H9 (cell line): ENCODE data around the gene PRSS56. TPM values are rescaled to one million over a fixed set of nuclear protein-coding genes. Genes with fewer than 3 reads are reported as not detected.

Source experiments
- DNase-seq: peaks from one replicate; pipeline ENCODE4 v3.0.0-alpha.2; 2017
- H2AFZ ChIP-seq: one replicate; pipeline ENCODE4 v1.6.1; 2013; ENCODE audit warnings: mild to moderate bottlenecking, low read length, control low read depth, moderate library complexity
- H2AK5ac ChIP-seq: 2 replicates; pipeline ENCODE4 v1.6.1; 2013; ENCODE audit warnings: low read length, control low read depth, mixed read lengths; ENCODE audit not compliant: insufficient read length
- H2BK120ac ChIP-seq: one replicate; pipeline ENCODE4 v1.6.1; 2013; ENCODE audit warnings: low read depth, mild to moderate bottlenecking, low read length, control low read depth, inconsistent platforms; ENCODE audit not compliant: poor library complexity, severe bottlenecking
- H2BK12ac ChIP-seq: 2 replicates; pipeline ENCODE4 v1.6.1; 2013; ENCODE audit warnings: low read length, control low read depth, mixed read lengths, low read depth; ENCODE audit not compliant: insufficient read length
- H2BK15ac ChIP-seq: 2 replicates; pipeline ENCODE4 v1.6.1; 2013; ENCODE audit warnings: low read depth, low read length, control low read depth
- H2BK20ac ChIP-seq: one replicate; pipeline ENCODE4 v1.6.1; 2013; ENCODE audit warnings: low read depth, mild to moderate bottlenecking, low read length, control low read depth, inconsistent platforms; ENCODE audit not compliant: poor library complexity, severe bottlenecking
- H2BK5ac ChIP-seq: 2 replicates; pipeline ENCODE4 v1.6.1; 2013; ENCODE audit warnings: low read length, control low read depth, mixed read lengths; ENCODE audit not compliant: insufficient read length
- H3K14ac ChIP-seq: 2 replicates; pipeline ENCODE4 v1.6.1; 2013; ENCODE audit warnings: low read length, control low read depth; ENCODE audit not compliant: insufficient read depth
- H3K18ac ChIP-seq: 2 replicates; pipeline ENCODE4 v1.6.1; 2013; ENCODE audit warnings: low read depth, mild to moderate bottlenecking, mixed read lengths, low read length, control low read depth; ENCODE audit not compliant: insufficient read length
- H3K23ac ChIP-seq: 2 replicates; pipeline ENCODE4 v1.6.1; 2013; ENCODE audit warnings: low read length, control low read depth, mixed read lengths, low read depth; ENCODE audit not compliant: insufficient read length
- H3K23me2 ChIP-seq: 2 replicates; pipeline ENCODE4 v1.6.1; 2013; ENCODE audit warnings: low read depth, mild to moderate bottlenecking, mixed read lengths, low read length, control low read depth; ENCODE audit not compliant: insufficient read length, poor library complexity, severe bottlenecking
- H3K27ac ChIP-seq: 2 replicates; pipeline ENCODE4 v1.5.1; 2013; ENCODE audit warnings: low read length, control low read depth, mixed read lengths, low read depth; ENCODE audit not compliant: insufficient read length
- H3K27me3 ChIP-seq: 2 replicates; pipeline ENCODE4 v1.6.1; 2013; ENCODE audit warnings: low read length, control low read depth, inconsistent platforms; ENCODE audit not compliant: insufficient read depth
- H3K4ac ChIP-seq: 2 replicates; pipeline ENCODE4 v1.6.1; 2013; ENCODE audit warnings: low read depth, mild to moderate bottlenecking, control low read depth, inconsistent platforms, low read length, moderate library complexity
- H3K4me1 ChIP-seq: 2 replicates; pipeline ENCODE4 v1.6.1; 2013; ENCODE audit warnings: low read length, control low read depth, inconsistent platforms; ENCODE audit not compliant: insufficient read depth
- H3K4me2 ChIP-seq: 2 replicates; pipeline ENCODE4 v1.6.1; 2013; ENCODE audit warnings: low read length, control low read depth, mixed read lengths; ENCODE audit not compliant: insufficient read length, insufficient read depth
- H3K56ac ChIP-seq: 2 replicates; pipeline ENCODE4 v1.6.1; 2013; ENCODE audit warnings: low read depth, mild to moderate bottlenecking, mixed read lengths, low read length, control low read depth; ENCODE audit not compliant: insufficient read length
- H3K79me1 ChIP-seq: 2 replicates; pipeline ENCODE4 v1.6.1; 2013; ENCODE audit warnings: low read depth, mild to moderate bottlenecking, moderate library complexity, low read length, control low read depth, inconsistent platforms; ENCODE audit not compliant: insufficient read depth, poor library complexity, severe bottlenecking
- H3K79me2 ChIP-seq: 2 replicates; pipeline ENCODE4 v1.6.1; 2013; ENCODE audit warnings: low read length, control low read depth, inconsistent platforms; ENCODE audit not compliant: insufficient read depth
- H3K9ac ChIP-seq: 2 replicates; pipeline ENCODE4 v1.6.1; 2013; ENCODE audit warnings: low read length, control low read depth, mixed read lengths; ENCODE audit not compliant: insufficient read length; ENCODE audit errors: extremely low read depth
- H3K9me3 ChIP-seq: one replicate; pipeline ENCODE4 v1.6.1; 2013; ENCODE audit warnings: low read depth, low read length, inconsistent platforms; ENCODE audit not compliant: control insufficient read depth
- H3T11ph ChIP-seq: one replicate; pipeline ENCODE4 v1.6.1; 2013; ENCODE audit warnings: mild to moderate bottlenecking, low read length, control low read depth, inconsistent platforms
- H4K20me1 ChIP-seq: one replicate; pipeline ENCODE4 v1.6.1; 2013; ENCODE audit not compliant: control insufficient read depth, insufficient read length, insufficient read depth
- H4K5ac ChIP-seq: 2 replicates; pipeline ENCODE4 v1.6.1; 2013; ENCODE audit warnings: low read depth, mild to moderate bottlenecking, mixed read lengths, low read length, control low read depth; ENCODE audit not compliant: insufficient read length
- H4K8ac ChIP-seq: replicated peaks from 2 replicates; pipeline ENCODE4 v1.6.1; 2013; ENCODE audit warnings: low read length, control low read depth, mixed read lengths, low read depth; ENCODE audit not compliant: insufficient read length
- H4K91ac ChIP-seq: 2 replicates; pipeline ENCODE4 v1.6.1; 2013; ENCODE audit warnings: low read depth, mild to moderate bottlenecking, moderate library complexity, mixed read lengths, low read length, control low read depth; ENCODE audit not compliant: insufficient read length
- H3K27ac Mint-ChIP-seq, 3 experiments: 2 replicates in 2 of 3; 3 replicates in 1 of 3; pipeline ENCODE4 v1.8.0; 2020 to 2021; ENCODE audit warnings: mixed read lengths in 3 of 3, mild to moderate bottlenecking in 1 of 3, moderate library complexity in 1 of 3
- H3K27me3 Mint-ChIP-seq: 2 replicates; pipeline ENCODE4 v1.8.0; 2021; ENCODE audit warnings: low read depth, mild to moderate bottlenecking, moderate library complexity, mixed read lengths
- H3K36me3 Mint-ChIP-seq, 3 experiments: 2 replicates in 2 of 3; 3 replicates in 1 of 3; pipeline ENCODE4 v1.8.0; 2020 to 2021; ENCODE audit warnings: low read depth in 3 of 3, mixed read lengths in 3 of 3; ENCODE audit not compliant: insufficient read depth in 1 of 3
- H3K4me1 Mint-ChIP-seq, 2 experiments: 2 replicates each; pipeline ENCODE4 v1.8.0; 2020; ENCODE audit warnings: mixed read lengths in 2 of 2
- H3K4me3 Mint-ChIP-seq, 2 experiments: 2 replicates in 1 of 2; 3 replicates in 1 of 2; pipeline ENCODE4 v1.8.0; 2020 to 2021; ENCODE audit warnings: mild to moderate bottlenecking in 2 of 2, mixed read lengths in 2 of 2, moderate library complexity in 1 of 2
- H3K9me3 Mint-ChIP-seq, 2 experiments: 2 replicates in 1 of 2; 3 replicates in 1 of 2; pipeline ENCODE4 v1.8.0; 2020; ENCODE audit warnings: mild to moderate bottlenecking in 2 of 2, mixed read lengths in 2 of 2, moderate library complexity in 1 of 2
- WGBS: extraction: QIAGEN DNeasy Blood & Tissue Kit; methylation state at CpG from one replicate; pipeline ENCODE4 v1.1.7; 2013; ENCODE audit warnings: missing lambda C conversion rate, low lambda C conversion rate, mixed read lengths; ENCODE audit not compliant: insufficient read length; ENCODE audit errors: extremely low coverage; 5-methylcytosine and 5-hydroxymethylcytosine counted together
- total RNA-seq: library from RNA; stranded (reverse); gene quantifications from 2 replicates; pipeline ENCODE4 v1.2.1, GENCODE V29; 2021
- TF ChIP-seq, protein P1 (sequence below): fragments of 200-600 bp; sonication (generic); conservative IDR thresholded peaks from 3 replicates; pipeline ENCODE4 v1.8.0; 2021; ENCODE audit warnings: antibody characterized with exemption, mild to moderate bottlenecking

PRSS56 gene
- total RNA-seq, 1 experiment from 2014 or later, result not detected

DNA sequence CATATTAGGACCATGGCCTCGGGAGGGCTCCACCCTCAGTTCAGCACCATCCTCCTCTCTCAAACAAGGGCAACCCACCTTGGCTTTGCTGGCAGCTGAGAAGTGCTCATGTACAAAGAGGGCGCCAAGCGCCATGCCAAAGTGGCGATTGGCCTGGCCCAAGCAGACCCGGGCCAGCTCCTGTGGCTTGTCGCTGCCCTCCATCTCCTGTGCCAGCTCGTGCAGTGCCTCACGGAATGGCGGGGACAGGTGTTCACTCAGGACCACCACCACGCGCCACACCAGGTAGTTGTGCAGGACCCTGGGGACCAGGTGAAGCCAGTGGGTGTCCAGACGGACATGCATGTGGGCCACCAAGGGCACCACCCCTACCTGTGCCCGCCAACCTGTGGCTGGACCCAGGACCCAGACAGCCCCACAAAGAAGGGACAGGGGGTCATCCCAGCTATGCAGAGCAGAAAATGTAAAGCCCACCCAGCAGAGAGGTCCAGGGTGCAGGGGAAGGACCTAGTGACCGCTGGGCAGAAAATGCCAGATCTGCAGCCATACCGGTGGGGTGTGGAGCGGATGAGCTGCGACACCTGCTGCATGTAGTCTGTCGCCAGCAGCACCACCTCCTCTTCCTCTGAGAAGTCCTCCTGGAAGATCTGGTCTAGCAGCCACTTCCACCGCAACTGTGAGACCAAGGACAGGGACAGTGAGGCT is 36.1 kb upstream of the PRSS56 start:
- H3K27me3 Mint-ChIP-seq, result peaks cover 74% of the 10 kb centered on the region
- no peak overlapping the region for H2AK5ac ChIP-seq
- H3K4ac ChIP-seq, result no peak overlapping the region
- no peak overlapping the region for H4K8ac ChIP-seq
- H3K4me1 Mint-ChIP-seq, result peaks cover 12 to 14% of the 10 kb centered on the region in 2 experiments
- H3K9me3 ChIP-seq, result no peaks in the 10 kb centered on the region
- peaks cover 34% of the 10 kb centered on the region for H3K27me3 ChIP-seq
- H2BK20ac ChIP-seq, result no peak overlapping the region
- H3K4me1 ChIP-seq, result no peaks in the 10 kb centered on the region
- H2BK15ac ChIP-seq, result no peak overlapping the region
- no peak overlapping the region for H3T11ph ChIP-seq
- no peak overlapping the region for H3K23ac ChIP-seq
- no peak overlapping the region for H4K5ac ChIP-seq
- H2BK5ac ChIP-seq, result no peak overlapping the region
- peaks cover 0 to 8% (median 0%) of the 10 kb centered on the region in 3 experiments; a peak in 3 of 7 replicates for H3K36me3 Mint-ChIP-seq
- no peak overlapping the region for H3K14ac ChIP-seq
- H3K9ac ChIP-seq, result no peak overlapping the region
- no peak overlapping the region for H3K27ac Mint-ChIP-seq
- H3K79me2 ChIP-seq, result no peaks in the 10 kb centered on the region
- H2AFZ ChIP-seq, result no peak overlapping the region
- no peak overlapping the region for H2BK12ac ChIP-seq
- H3K4me2 ChIP-seq, result no peak overlapping the region
- no peaks in the 10 kb centered on the region for H3K9me3 Mint-ChIP-seq
- DNase-seq, result peak; percentile 22
- TF ChIP-seq, protein P1, sequence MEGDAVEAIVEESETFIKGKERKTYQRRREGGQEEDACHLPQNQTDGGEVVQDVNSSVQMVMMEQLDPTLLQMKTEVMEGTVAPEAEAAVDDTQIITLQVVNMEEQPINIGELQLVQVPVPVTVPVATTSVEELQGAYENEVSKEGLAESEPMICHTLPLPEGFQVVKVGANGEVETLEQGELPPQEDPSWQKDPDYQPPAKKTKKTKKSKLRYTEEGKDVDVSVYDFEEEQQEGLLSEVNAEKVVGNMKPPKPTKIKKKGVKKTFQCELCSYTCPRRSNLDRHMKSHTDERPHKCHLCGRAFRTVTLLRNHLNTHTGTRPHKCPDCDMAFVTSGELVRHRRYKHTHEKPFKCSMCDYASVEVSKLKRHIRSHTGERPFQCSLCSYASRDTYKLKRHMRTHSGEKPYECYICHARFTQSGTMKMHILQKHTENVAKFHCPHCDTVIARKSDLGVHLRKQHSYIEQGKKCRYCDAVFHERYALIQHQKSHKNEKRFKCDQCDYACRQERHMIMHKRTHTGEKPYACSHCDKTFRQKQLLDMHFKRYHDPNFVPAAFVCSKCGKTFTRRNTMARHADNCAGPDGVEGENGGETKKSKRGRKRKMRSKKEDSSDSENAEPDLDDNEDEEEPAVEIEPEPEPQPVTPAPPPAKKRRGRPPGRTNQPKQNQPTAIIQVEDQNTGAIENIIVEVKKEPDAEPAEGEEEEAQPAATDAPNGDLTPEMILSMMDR, result no peak
- no peak overlapping the region for H4K91ac ChIP-seq
- no CpG with 5 or more reads among the region's 19 CpGs for WGBS
- no peak overlapping the region for H3K27ac ChIP-seq
- no peak overlapping the region for H3K18ac ChIP-seq
- H2BK120ac ChIP-seq, result no peak overlapping the region
- no peaks in the 10 kb centered on the region for H3K79me1 ChIP-seq
- H3K56ac ChIP-seq, result no peak overlapping the region
- no peaks in the 10 kb centered on the region for H4K20me1 ChIP-seq
- peak overlapping the region in 1 of 2 experiments; percentile 16; a peak in 1 of 5 replicates for H3K4me3 Mint-ChIP-seq
- H3K23me2 ChIP-seq, result peaks cover 9% of the 10 kb centered on the region
